HG02798 (cell line): ENCODE data around the gene ADGRD1.

Experiments used
- ATAC-seq: cut with Tn5 transposase; IDR thresholded peaks from one replicate; pipeline ENCODE4 v1.9.1; 2021; ENCODE audit warnings: mild to moderate bottlenecking; ENCODE audit not compliant: unreplicated experiment, poor library complexity

ADGRD1 gene

DNA sequence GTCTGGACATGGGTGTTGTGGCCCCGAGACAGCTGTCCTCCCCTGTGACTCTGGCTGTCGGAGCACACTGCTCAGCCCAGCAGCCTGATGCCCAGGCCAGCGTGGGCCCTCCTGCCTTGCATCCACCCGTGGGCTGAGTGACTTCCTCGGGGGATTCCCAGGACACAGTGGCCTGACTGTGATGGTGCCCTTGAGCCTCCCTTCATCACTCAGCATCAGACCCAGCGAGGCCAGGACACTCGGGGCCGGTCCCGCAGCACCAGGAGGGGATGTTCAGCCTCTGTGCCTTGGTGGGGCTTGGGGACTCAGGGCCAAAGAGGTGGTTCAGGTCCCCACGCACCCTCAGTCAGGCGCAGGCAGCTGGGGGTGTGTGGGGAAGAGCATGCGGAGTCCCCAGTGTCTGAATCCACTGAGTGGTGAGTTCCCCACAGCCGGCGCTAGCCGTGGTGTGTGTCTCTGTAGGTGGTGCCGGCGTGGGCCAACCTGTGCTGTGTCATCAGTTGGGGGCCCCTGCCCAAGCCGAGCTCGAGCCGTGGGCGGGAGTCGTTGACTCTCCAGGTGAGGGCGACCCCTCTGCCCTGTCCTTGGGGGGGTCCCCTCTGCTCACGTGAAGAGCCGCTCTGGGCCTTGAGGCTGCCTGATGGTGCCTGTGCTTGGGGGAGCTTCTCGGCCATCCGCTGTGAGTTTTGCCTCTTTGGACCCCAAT lies 185.8 kb downstream of the ADGRD1 start:
- no peak for ATAC-seq

DNA sequence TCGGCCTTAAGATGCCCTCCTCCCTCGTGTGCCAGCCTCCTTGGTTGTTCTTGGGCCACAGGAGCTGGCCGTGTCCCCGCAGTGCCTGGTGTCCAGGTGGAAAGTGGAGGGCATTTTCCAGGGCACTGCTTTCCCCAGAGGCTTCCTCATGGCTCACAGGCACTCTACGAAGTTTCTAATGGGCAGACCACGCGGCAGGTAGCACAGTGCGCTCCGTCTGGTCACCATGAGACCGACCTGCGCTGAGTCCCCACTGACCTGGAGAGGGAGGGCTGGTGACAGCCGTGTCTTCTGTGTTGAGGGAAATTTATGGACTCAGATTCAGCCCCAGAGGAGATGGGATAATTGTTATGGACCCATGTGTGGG lies 186.3 kb downstream of the ADGRD1 start:
- no peak for ATAC-seq

DNA sequence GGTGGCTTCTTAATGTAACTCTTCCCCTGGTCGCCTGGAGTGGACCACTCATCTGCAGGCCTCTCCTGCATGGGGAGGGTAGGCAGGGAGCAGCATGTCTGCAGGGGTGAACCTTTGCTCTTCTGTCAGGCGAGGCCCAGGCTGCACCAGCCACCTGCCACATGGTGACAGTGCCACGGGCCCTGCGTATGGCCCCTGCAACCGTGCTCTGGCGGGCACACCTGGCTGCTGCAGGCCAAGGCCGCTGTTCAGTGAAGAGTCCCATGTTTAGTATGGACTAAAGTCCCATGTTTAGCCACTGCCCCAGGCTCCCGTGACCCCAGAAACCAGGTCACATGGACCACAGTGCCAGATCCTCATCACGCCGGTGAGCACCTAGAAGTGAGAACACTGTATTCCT lies 187.0 kb downstream of the ADGRD1 start:
- no peak for ATAC-seq

DNA sequence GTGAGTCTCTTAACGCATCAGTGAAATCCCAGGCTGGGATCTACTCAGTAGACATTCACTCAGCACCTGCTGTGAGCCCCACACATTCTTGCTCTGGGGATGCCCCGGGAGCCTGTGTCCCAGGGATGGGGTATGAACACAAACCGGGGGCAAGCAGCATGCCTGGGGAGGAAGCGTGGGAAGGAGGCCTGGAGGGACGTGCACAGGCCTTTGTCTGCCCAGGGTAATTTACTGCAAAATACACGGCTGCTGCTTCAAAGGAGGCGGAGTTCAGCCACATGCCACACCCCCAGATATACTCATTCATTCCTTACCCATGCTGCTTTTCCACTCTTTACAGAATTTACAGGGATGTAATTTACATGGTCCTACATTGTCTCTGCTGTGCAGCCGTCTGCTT lies 187.8 kb downstream of the ADGRD1 start:
- no peak for ATAC-seq

DNA sequence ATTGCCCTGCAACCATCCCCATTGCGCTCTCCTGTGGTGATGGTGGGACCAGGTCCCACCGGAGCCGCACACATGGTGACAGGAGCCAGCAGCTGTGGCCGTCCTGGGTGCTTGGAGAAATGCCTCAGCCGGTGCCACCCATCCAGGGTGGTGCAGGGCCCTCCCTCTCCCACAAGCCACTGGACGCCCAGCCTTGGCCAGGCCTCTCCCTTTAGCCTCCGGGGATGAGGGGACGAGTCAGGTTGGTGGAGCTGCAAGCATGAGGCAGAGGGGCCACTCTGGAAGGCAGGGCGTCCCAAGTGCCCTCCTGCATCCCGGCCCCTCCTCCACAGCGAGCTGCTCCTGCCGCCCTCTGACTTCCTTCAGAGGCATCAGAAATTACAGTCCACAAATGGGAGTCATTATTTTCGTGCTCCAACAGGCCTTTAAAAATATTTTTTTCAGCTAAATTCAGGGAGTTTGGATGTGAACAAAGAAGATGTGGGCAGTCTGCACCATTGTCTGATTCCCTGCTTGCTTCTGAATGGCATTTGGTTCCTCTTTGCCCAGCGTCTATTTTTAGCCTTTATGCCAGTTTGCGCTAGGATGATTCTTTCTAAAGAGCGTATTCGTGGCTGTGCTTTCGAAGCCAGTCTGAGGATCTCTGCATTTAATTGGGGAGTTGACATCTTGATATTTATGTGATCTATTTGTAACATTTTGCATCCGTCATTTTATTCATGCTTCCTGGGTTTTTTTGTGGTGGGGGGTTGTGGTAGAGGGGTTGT lies 189.4 kb downstream of the ADGRD1 start:
- ATAC-seq = no peak

DNA sequence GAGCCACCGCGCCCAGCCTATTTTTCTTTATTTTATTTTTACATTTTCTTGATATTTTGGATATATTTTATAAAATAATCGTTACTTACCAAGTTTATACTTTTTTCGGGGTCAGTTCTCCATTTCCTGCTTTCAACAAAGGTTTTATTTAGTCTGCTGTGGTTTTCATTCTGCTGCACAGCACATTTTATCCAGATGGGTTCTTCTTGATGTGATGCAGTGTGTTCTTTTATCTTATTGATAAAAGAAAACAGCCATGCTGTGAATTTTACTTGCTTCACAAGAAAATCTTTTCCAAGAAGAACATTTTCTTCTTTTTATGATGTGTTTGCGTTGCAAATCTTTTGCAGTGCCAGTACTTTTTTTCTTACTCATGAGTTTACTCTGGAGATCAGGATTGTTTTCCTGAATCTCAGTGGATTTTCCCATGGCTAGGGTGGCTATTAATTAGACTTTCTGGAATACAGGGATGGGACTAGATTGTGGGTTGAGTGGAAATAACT lies 192.5 kb downstream of the ADGRD1 start:
- ATAC-seq = no peak

DNA sequence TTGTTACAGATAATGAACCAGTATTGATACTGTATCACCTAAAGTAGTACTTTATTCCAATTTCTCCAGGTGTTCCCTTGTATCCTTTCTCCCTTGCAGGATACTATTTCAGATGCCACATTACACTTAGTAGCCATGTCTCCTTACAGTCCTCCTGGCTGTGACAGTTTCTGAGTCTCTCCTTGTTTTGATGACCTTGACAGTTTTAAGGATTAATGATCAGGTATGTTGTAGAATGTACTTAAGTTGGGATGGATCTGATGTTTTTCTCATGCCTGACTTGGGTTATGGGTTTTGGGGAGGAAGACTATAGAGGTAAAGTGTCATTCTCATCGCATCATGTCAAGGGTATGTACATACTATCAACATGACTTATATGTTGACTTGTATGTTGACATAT lies 193.6 kb downstream of the ADGRD1 start:
- no peak for ATAC-seq

DNA sequence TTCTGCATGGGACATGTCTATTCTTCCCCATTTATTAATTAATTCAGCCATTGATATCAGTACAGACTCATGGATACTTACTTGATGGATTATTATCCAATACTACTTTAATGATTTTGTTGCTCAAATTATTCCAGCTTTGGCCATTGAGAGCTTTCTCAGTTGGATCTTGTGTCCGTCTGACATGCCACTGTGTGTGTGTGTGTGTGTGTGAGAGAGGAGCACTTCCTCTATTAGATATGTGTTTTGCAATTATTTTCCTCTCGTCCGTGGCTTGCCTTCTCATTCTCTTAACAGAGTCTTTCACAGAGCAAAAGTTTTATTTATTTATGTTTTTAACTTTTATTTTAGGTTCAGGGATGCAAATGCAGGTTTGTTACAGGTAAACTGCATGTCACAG lies 194.2 kb downstream of the ADGRD1 start:
- no peak for ATAC-seq

DNA sequence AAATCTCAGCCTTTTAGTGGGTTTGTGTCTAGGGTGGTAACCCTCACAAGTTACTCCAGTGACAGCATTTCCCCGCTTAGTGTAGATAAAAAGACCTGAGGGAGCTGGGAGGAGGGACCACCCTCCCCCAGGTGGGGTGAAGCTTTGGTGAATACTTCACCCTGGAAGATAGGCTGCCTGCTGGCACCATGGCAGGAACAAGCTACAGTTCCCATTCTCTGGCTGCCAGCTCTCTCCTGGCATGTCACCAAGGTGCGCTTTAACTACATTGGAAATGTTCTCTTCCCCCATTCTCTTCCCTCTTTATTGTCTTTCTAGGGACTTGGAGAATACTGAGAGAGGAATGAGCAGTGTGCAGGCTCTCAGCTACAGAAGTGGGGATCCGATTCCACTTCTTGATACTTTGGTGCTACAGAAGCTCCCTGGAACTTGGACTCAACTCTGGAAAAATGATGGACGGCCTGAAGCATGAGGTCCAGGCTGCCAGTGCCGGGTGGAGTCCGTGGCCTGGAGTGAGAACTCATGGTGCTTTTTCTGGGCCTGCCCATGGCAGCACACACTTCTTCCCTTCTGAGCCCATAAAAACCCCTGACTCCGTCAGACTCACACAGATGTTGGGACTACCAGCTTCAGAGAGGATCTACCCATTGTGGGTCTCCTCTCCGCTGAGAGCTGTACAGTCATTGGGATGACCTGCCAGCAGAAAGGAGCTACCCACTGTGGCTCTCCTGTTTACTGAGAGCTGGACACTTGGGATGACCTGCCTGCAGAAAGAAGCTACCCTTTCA lies 198.0 kb downstream of the ADGRD1 start:
- ATAC-seq = no peak

DNA sequence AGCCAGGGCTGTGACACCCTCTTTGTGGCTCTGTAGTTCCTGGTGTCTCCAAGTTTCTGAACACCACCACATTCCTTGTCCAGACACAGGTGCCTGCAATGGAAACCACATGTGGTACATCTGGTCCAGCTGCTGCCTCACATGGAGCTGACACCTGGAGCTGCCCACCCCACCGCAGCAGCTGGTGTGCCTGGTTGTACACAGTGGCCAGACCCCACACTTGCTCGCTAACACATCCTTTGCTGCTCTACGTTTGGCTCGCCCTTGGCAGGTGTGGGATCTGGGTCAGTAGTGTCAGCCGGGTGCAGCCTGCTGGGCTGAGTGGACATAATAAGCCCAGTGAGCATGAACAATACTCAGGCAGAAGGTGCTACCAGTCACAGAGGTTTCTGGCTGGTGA lies 198.9 kb downstream of the ADGRD1 start:
- ATAC-seq = no peak

DNA sequence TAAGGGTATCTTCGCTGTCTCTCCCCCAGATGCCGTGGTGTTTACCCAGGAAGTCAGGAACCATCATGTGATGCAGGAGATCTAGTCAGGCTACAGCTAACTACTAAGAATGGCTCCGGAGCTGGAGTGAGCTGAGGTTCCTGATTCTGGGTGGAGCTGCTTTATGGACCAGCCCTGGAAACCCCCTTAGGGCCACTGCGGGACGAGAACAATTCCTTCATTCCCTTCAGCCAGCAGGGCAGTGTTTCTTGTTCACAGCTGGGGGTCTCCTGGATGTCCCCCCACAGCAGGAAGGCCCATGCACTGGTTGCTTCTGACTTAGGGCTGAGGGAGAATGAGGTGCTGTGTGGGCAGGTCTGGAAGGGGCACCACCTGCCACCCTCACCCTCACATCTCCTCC lies 199.3 kb downstream of the ADGRD1 start:
- no peak for ATAC-seq

DNA sequence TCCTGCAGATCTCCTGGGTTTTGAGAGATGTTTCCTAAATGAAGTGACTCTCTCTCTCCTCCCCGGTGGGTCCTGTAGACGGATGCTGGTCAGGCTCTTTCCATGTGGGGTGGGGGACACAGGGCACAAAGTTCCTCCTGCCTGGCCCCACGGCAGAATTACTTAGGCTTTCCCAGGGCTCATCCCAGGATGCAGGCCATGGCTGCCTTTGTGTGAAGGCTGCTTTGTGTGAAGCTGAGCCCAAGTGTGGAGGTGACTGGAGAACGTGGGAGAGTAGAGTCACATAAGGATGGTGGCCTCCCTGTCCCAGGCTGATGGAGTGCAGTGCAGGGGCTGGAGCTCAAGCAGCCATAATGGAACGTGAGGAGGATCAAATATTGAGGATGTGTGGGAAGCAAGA lies 200.2 kb downstream of the ADGRD1 start:
- ATAC-seq = no peak

DNA sequence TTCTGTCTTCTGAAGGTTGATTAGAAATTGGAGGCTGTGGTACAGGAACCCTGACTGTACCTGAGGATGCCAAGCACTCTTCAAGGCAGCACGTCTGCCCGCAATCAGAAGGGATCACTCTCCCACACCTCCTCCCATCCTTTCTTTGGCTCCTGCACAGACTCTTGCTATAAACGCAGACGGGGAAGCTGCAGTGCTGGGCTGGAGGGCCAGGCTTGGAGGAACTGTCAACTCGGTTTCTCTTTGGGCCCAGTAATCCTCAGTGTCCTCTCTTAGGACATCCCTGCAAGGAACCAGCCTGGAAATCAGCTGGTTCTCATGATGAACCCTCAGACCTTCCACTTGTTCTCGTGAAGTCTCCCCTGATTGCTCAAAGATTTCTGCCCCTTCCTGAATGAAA lies 201.4 kb downstream of the ADGRD1 start:
- no peak for ATAC-seq

DNA sequence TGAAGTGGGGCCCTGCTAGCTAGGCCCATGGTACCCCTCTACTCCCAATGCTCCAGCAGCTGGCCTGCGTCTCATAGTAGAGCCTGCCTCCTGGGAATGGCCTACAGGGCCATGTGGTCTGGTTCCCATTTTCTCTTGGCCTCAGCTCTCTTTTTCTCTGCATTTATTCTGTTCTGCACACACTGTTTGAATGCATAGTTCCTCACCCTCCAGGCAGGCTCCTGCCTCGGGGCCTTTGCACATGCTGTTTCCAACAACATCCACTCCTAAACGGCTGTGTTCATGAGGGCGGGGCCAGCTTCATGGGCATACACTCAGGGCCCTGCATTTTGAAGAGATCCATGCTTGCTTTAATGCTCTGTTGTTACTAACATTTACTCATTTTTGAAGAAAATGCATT lies 204.0 kb downstream of the ADGRD1 start:
- ATAC-seq = no peak

DNA sequence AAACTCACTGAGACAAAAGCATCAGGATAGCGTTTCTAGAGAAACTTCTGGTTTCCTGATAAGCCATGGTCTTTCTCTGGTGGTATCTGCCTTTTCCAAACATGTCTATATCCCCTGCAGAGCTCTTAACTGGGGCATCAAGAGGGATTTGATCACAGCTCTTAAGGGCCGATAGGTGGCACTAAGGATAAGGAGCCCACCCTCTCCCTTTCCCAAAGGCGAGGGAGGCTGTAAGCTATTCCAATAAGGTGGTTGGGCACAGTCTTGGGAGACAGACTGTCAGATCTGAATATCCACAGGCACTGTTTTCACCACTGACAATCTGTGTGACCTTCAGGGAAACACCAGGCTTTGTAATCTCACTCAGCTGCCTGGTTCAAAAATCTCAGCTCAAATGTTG lies 206.0 kb downstream of the ADGRD1 start:
- ATAC-seq = no peak

DNA sequence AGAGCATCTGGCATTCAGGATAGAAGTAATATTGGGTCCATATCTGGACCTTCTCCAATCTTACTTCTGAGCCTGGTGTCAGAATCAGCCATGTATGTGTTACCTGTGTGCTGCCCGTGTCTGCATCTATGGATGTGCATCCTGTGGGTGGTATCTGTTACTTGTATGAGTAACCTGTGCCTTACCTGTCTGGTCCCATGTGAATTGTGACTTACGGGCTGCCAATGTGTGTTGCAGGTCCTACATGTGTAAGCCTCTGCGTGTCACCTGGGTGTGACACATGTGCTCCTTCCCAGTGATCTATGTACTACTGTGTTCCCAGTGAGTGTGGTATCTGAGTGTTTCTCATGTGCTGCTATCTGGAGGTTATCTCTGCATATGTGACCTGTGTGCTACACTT lies 208.4 kb downstream of the ADGRD1 start:
- no peak for ATAC-seq

DNA sequence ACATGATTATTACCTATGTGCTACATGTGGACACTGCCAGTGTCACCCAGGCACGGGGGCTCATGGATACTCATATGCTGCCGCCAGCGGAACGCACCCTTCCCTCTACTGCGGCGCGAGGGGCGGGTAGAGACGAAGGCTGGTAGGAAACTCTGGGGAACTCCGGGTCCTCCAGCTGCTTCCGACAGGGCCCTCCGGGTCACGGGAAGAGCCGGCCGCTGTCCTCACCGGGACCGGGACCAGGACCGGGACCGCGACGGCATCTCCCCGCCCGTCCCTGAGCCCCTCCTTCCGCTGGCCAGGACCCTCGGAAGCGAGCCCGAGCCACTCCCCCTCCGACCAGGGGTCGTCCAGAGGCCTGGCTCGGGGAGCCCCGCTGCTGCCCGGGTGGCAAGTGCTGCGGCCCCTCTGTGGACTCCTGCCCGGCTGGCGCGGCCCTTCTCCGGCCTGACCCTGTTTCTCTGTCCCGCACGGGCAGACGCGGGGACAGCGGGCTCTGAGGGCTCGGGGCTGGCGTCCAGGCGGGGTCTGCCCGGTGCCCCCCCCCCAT lies 209.6 kb downstream of the ADGRD1 start:
- no peak for ATAC-seq

DNA sequence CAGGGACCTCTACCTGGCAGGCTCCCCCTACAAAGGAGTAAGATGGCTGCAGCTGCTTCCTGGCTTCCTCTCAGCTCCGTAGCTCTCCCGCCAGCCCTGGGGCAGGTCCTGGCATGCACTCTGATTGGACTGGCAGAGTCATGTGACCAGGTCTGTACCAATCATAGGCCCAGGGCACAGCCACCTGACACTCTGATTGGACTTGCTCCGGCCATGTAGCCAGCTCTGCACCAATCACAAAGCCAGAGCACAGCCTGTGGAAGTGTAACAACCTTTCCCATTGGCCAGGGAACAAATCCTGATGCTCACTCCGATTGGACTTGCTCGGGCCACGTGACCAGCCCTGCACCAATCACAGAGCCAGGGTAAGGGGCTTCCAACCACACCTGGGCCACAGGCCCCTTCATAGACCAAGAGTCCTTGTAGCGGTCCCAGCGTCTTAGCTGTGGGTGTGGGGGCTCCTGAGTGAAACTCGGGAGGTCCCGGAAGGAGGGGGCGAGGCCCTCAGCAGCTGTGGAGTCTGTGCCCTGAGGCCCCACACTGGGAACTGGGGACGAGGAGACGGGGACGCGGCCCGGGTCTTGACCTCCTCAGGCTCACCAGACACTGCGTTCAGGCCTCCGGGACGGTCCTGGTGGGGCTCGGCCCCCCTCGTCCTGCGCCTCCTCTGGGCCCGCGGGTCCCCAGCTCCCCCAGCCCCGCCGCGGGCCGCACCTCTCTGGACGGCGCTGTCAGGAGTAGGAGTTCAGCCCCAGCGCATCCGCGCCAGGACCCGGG lies 210.6 kb downstream of the ADGRD1 start:
- ATAC-seq = no peak

DNA sequence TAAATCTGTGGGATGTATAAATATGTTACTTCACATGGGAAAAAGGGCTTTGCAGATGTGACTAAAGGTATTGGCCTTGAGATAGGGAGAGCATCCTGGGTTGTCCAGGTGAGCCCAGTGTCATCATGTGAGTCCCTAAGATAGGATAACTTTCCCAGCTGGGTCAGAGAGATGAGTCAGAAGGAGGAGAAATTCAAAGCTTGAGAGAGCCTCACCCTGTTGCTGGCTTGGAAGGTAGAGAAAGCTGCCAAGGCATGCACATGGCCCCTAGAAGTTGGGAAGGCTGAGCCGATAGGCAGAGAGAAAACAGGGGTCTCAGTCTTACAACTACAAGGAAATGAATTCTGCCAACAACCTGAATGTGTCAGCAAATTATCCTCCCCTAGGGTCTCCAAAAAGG lies 213.0 kb downstream of the ADGRD1 start:
- no peak for ATAC-seq

DNA sequence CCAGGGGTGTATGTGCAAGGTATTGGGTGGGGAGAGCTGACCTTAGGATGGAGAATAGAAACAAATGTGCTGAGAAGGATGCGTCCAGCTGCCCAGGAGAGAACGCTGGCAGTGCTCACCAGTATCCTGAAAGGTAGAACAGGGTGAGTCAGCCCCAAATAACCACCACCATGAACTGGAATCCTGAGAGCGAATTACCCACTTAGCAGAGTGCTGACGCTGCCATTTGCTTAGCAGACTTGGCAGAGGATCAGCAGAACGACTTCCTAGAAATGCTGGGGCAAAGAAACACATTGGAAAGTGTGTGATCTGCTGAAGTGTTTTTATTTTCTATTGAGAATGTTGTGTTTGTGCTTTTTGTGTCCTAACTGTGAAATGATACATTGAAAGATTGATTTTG lies 213.6 kb downstream of the ADGRD1 start:
- no peak for ATAC-seq
